Measurements from ENCODE around the gene SUN1.

SUN1 gene

GRCh38 chr7:801940-802381 lies 30.3 kb upstream of the SUN1 start:
- TF ChIP-seq FOXP2 (optimal IDR thresholded peaks at IDR 0.05; ENCODE audit: borderline replicate concordance, extremely low read depth, extremely low read length, insufficient read depth) (no peak), REST (IDR thresholded peaks at IDR 0.05; ENCODE audit: insufficient read depth in 1 of 2, low read depth in 2 of 2, low read length in 2 of 2) (no peak), SIN3A (IDR thresholded peaks at IDR 0.05; ENCODE audit: borderline replicate concordance, insufficient read depth, low read length) (no peak)

GRCh38 chr7:802500-803242 lies 29.6 kb upstream of the SUN1 start:
- no peak for TF ChIP-seq SIN3A (IDR thresholded peaks at IDR 0.05; ENCODE audit: borderline replicate concordance, insufficient read depth, low read length)
- TF ChIP-seq FOXP2 (optimal IDR thresholded peaks at IDR 0.05; ENCODE audit: borderline replicate concordance, extremely low read depth, extremely low read length, insufficient read depth), result no peak
- TF ChIP-seq REST (IDR thresholded peaks at IDR 0.05; ENCODE audit: insufficient read depth in 1 of 2, low read depth in 2 of 2, low read length in 2 of 2), result no peak
- no peak for TF ChIP-seq TAF1 (IDR thresholded peaks at IDR 0.05; ENCODE audit: borderline replicate concordance, insufficient read depth, low read length)
- TF ChIP-seq POLR2AphosphoS5 (IDR thresholded peaks at IDR 0.05; ENCODE audit: low read depth, low read length), result no peak

- TF ChIP-seq TAF1 (IDR thresholded peaks at IDR 0.05; ENCODE audit: borderline replicate concordance, insufficient read depth, low read length) (no peak), FOXP2 (optimal IDR thresholded peaks at IDR 0.05; ENCODE audit: borderline replicate concordance, extremely low read depth, extremely low read length, insufficient read depth) (no peak), REST (IDR thresholded peaks at IDR 0.05; ENCODE audit: insufficient read depth in 1 of 2, low read depth in 2 of 2, low read length in 2 of 2) (no peak), SIN3A (IDR thresholded peaks at IDR 0.05; ENCODE audit: borderline replicate concordance, insufficient read depth, low read length) (no peak), POLR2AphosphoS5 (IDR thresholded peaks at IDR 0.05; ENCODE audit: low read depth, low read length) (no peak)
These were observed 29.0 kb upstream of the SUN1 start for GRCh38 chr7:803243-803635.

GRCh38 chr7:805261-805660 lies 27.0 kb upstream of the SUN1 start:
- TF ChIP-seq SIN3A (IDR thresholded peaks at IDR 0.05; ENCODE audit: borderline replicate concordance, insufficient read depth, low read length) (no peak), TAF1 (IDR thresholded peaks at IDR 0.05; ENCODE audit: borderline replicate concordance, insufficient read depth, low read length) (no peak), POLR2AphosphoS5 (IDR thresholded peaks at IDR 0.05; ENCODE audit: low read depth, low read length) (no peak), FOXP2 (optimal IDR thresholded peaks at IDR 0.05; ENCODE audit: borderline replicate concordance, extremely low read depth, extremely low read length, insufficient read depth) (no peak), REST (IDR thresholded peaks at IDR 0.05; ENCODE audit: insufficient read depth in 1 of 2, low read depth in 2 of 2, low read length in 2 of 2) (no peak)

Measured in PFSK-1 (cell line).